IPS-NIHi7 (cell line): ENCODE results near the gene FAM81B.
"Not testable (repeated sequence)": the region's sequence is repeated elsewhere in the genome, so short reads cannot be mapped to it uniquely, and the experiment has no call there.

Experiments used
- DNase-seq: peaks from one replicate; pipeline ENCODE4 v3.0.0; 2012; ENCODE audit warnings: mixed read lengths; ENCODE audit errors: extremely low spot score

FAM81B gene

DNA sequence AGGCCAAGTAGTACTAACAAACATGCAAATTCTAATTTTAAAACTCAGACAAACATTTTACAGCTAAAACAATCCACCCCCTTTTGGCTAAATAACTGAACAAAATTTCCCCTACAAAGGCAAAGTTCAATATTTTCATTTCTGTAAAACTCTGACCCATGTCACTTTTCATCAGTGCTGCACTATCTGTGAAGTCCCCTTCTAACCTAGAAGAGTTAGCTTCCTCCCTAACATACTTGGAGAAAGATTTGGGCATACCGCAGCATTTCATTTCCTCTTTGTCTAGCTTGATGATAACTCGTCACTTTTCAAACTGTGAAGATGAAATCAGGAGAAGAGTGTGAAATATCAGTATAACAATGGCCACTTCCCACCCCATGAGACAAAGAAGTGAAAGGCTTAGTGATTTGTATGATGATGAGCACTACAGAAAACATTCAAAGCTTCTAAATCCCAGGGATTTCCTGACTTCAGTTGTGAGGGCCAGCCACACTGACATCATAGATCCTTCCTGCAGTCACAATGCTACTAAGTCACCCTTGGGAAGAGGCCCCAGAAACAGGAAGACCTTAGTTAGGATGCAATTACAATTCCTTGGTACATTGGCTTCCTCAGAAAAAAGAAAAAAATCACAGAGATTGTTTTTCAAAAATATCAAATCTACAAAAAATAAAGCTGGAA lies at the start of gene FAM81B:
Gene FAM81B, plus strand, starts transcription at position 555 of the 681 bp plus-strand sequence. Its CDS starts 24 bp downstream, at position 579.
- no peak for DNase-seq

DNA sequence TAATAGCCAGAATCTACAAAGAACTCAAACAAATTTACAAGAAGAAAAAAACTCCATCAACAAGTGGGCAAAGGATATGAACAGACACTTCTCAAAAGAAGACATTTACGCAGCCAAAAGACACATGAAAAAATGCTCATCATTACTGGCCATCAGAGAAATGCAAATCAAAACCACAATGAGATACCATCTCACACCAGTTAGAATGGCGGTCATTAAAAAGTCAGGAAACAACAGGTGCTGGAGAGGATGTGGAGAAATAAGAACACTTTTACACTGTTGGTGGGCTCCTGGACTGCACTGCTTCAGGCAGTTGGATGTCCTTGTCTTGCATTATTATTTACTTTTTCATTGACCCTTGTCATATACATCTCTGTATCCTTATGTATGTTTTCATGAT lies 49.7 kb upstream of the FAM81B start:
- not testable (repeated sequence) for DNase-seq

DNA sequence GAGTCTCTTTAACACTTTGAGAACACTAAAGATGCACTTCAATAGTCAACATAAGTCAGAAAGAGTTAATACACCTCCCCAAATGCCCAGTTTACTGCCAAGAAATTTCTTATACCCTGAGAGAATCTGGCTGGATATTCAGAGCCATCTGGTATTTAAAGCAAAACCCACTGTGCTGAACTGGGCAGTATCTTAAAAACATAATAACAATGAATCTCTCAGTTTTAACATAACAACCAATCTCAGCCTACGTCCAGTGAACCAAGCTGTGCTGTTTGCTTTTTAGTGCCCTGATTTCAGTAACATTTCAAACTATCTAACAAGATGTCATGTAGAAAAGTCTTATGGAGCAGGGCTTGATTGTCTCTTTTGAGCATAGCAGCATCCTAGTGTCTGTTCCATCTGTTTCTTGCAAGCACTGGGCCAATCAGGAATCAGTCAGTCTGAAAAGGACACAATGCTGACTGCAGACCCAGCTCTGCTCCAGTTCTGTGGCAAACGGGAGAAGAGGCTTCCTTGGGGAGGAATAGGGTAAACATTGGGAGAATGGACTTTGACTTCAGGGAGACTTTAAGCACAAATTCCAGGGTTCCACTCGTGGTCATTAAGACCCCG lies 43.6 kb upstream of the FAM81B start:
- no peak for DNase-seq

- DNase-seq: no peak
Measured at GRCh38 chr5:95350631-95351030, 40.5 kb upstream of the FAM81B start.

- no peak for DNase-seq
Measured at GRCh38 chr5:95352691-95353090, 38.5 kb upstream of the FAM81B start.

- no peak for DNase-seq
Measured at GRCh38 chr5:95358320-95358719, 32.8 kb upstream of the FAM81B start.

DNA sequence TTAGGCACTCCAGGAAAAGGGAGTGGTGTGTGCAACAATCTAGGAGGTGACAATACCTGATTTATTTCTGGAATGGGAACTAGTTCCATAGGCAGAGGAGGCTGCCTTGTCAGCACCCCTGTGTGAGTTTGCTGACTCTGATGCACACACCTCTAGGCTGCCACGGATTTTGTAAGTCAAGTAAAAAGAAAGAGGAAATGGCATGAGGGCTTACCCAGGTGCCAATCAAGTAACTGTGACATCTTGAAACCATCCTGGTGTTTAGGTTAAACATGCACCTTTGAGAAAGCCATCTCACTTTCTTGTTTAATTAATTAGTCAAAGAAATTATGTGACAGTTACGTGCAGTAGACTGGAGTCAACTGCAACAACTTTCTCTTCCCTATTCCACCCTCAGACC lies 32.3 kb upstream of the FAM81B start:
- DNase-seq: no peak

DNA sequence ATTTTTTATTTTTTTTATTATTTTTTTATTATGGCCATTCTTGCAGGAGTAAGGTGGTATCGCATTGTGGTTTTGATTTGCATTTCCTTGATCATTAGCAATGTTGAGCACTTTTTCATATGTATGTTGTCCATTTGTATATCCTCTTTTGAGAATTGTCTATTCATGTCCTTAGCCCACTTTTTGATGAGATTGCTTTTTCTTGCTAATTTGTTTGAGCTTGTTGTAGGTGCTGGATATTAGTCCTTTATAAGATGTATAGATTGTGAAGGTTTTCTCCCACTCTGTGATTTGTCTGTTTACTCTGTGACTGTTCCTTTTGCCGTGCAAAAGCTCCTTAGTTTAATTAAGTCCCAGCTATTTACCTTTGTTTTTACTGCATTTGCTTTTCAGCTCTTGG lies 30.5 kb upstream of the FAM81B start:
- not testable (repeated sequence) for DNase-seq

GRCh38 chr5:95365302-95366095 lies 25.7 kb upstream of the FAM81B start:
- no peak for DNase-seq

- DNase-seq: no peak
Measured at GRCh38 chr5:95369782-95370181, 21.4 kb upstream of the FAM81B start.

DNA sequence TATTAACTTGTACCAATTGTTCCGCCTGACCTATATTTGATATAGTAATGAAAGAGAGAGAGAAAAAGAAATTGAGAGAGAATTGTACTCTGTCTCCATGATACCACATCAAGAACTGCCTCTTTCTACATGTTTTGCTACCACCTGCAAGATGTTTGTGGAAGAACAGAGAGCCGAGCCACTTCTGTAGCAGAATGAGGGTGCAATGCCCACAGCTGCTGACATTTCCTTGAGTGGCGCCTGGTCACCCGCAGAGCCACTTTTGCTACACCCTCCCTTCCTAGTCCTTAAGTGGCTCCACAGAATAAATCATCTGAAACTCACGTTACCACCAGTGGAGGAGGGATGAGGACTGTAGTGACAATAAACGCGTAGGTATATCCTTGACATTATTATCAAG lies 17.1 kb upstream of the FAM81B start:
- no peak for DNase-seq

DNA sequence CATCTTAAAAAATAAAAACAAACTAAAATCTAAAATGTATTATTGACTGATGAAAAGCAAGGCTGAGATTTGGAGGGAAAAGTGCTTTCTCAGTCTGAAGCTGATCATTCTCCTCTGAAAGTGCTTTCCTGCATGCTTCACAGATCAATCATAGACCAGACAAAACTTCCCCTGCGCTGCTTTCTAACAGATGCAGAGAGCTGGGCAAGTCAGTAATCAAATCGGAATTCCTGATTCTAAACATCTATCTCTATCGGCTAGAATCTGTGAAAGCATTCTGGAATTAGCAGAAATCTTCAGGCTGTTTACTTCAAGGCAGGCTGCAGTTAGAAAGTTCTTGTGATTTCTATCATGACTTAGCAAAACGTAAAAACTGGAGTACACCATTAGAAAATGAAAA lies 15.6 kb upstream of the FAM81B start:
- no peak for DNase-seq

DNA sequence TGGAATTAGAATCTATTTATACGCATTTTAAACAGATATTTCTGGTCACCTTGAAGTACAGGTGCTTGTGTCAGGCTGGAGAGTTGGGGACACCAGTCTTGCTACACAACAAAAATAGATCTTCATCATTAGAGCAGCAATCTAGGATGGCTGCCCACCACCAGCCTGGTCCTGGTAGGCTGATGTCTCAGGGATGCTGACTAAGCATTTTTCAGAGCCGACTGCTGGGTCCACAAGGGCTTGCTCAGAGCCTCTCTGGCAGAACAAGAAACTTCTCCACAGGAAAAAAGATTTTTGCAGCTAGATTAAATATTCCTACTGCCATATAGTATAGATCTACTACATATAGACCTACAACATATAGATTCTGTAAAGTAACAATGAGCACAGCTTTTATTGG lies 12.0 kb upstream of the FAM81B start:
- DNase-seq: no peak

GRCh38 chr5:95380103-95380628 lies 11.0 kb upstream of the FAM81B start:
- DNase-seq: no peak

GRCh38 chr5:95382801-95383200 lies 8.4 kb upstream of the FAM81B start:
- DNase-seq: no peak

- no peak for DNase-seq
Measured at GRCh38 chr5:95384485-95385213, 6.5 kb upstream of the FAM81B start.

GRCh38 chr5:95385334-95385733 lies 5.8 kb upstream of the FAM81B start:
- DNase-seq: no peak

GRCh38 chr5:95391965-95392364 lies 799 bp downstream of the FAM81B start:
- DNase-seq: not testable (repeated sequence)

GRCh38 chr5:95392593-95393182 lies 1.5 kb downstream of the FAM81B start:
- DNase-seq: peak; percentile 40

DNA sequence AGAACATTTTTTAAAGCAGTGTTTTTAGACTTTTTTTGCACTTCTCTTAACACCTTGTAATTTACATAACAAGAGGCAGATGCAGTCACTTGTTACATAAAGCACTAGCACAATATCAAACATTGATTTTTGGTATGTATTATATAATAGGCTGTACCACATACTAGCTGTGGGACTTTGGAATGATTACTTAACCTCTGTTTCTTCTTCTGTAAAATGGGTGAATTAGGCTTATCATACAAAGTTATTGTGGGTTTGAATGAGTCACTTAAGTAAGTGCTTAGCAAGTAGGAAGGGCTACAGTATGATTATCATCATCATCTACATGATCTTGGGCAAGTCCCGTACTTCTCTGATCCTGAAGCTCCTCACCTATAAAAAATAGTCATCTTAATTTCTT lies 2.1 kb downstream of the FAM81B start:
- DNase-seq: no peak

- DNase-seq: no peak
Measured at GRCh38 chr5:95398989-95399388, 7.8 kb downstream of the FAM81B start.

- DNase-seq: no peak
Measured at GRCh38 chr5:95401626-95402025, 10.5 kb downstream of the FAM81B start.
